Measurements from ENCODE around the gene ANKMY2.

- TF ChIP-seq POLR2A (IDR thresholded peaks at IDR 0.05) (no peak), CTCF (IDR thresholded peaks at IDR 0.05 in 4 of 5, conservative IDR thresholded peaks at IDR 0.05 in 1 of 5) (no peak)
Measured at GRCh38 chr7:16587790-16588189, 57.8 kb downstream of the ANKMY2 start.
